SU-DHL-6 (cell line): ENCODE measurements around the gene TIGD1.

ENCODE experiments used
- H2AFZ ChIP-seq: fragments of 200-600 bp; sonication (generic); 2 replicates; pipeline ENCODE4 v1.6.1; 2014; ENCODE audit warnings: low read depth, mild to moderate bottlenecking, moderate library complexity, mixed read lengths, antibody characterized with exemption, low read length; ENCODE audit not compliant: severe bottlenecking
- H3F3A ChIP-seq: fragments of 200-600 bp; shearing (Covaris generic); 2 replicates; pipeline ENCODE4 v1.6.0; 2016; ENCODE audit warnings: antibody characterized with exemption, mild to moderate bottlenecking; ENCODE audit not compliant: insufficient read depth
- H3K27ac ChIP-seq: fragments of 200-600 bp; sonication (generic); 2 replicates; pipeline ENCODE4 v1.5.1; 2016; ENCODE audit warnings: low read depth, mild to moderate bottlenecking, low read length, moderate library complexity, mixed read lengths
- H3K27me3 ChIP-seq: fragments of 200-600 bp; sonication (generic), shearing (Covaris generic); 2 replicates; pipeline ENCODE4 v1.6.0; 2014; ENCODE audit warnings: mild to moderate bottlenecking, low read length
- H3K36me3 ChIP-seq: fragments of 200-600 bp; sonication (generic); 2 replicates; pipeline ENCODE4 v1.6.1; 2014; ENCODE audit warnings: mild to moderate bottlenecking, low read length, mixed read lengths
- H3K4me2 ChIP-seq: fragments of 300-600, 200-600 bp; shearing (Covaris generic), sonication (generic); 2 replicates; pipeline ENCODE4 v1.6.0; 2014; ENCODE audit warnings: low read length, low read depth, mild to moderate bottlenecking; ENCODE audit not compliant: poor library complexity, severe bottlenecking
- H3K4me3 ChIP-seq: fragments of 200-600 bp; sonication (generic); 2 replicates; pipeline ENCODE4 v1.5.1; 2014; ENCODE audit warnings: antibody characterized with exemption, low read length, mild to moderate bottlenecking, mixed read lengths; ENCODE audit not compliant: insufficient read depth, poor library complexity, severe bottlenecking
- H3K79me2 ChIP-seq: fragments of 200-600 bp; sonication (generic); 2 replicates; pipeline ENCODE4 v1.6.1; 2014; ENCODE audit warnings: mild to moderate bottlenecking, low read length, moderate library complexity; ENCODE audit not compliant: insufficient read depth
- H3K9ac ChIP-seq: fragments of 200-600 bp; sonication (generic); 2 replicates; pipeline ENCODE4 v1.7.0; 2014; ENCODE audit warnings: mild to moderate bottlenecking, low read length
- H3K9me2 ChIP-seq: fragments of 200-600 bp; sonication (generic); replicated peaks from 2 replicates; pipeline ENCODE4 v1.6.1; 2014; ENCODE audit warnings: low read length; ENCODE audit not compliant: insufficient read depth
- H3K9me3 ChIP-seq: fragments of 200-600 bp; sonication (generic); 2 replicates; pipeline ENCODE4 v1.6.1; 2014; ENCODE audit warnings: low read length, mixed read lengths; ENCODE audit not compliant: insufficient read depth
- H4K20me1 ChIP-seq: fragments of 200-600 bp; sonication (generic); 2 replicates; pipeline ENCODE4 v1.6.1; 2014; ENCODE audit warnings: low read depth, mild to moderate bottlenecking, antibody characterized with exemption, low read length, moderate library complexity, mixed read lengths
- CTCF ChIP-seq: fragments of 200-600 bp; sonication (generic); IDR thresholded peaks from one replicate; pipeline ENCODE4 v1.5.1; 2017; ENCODE audit warnings: antibody characterized with exemption, mild to moderate bottlenecking, low read length, moderate library complexity; ENCODE audit not compliant: insufficient read depth, poor library complexity, severe bottlenecking
- EZH2phosphoT487 ChIP-seq: fragments of 200-600 bp; sonication (generic), shearing (Covaris generic); conservative IDR thresholded peaks from 2 replicates; pipeline ENCODE4 v1.6.1; 2018; ENCODE audit warnings: mild to moderate bottlenecking, antibody characterized with exemption, low read length, moderate library complexity, mixed read lengths

TIGD1 gene

GRCh38 chr2:232543928-232544631, 6.3 kb downstream of the TIGD1 start:
- Histone ChIP-seq H3K27ac (no peak overlapping the region), H4K20me1 (no peaks in the 10 kb centered on the region; the same call in 1 of the 2 replicates), H3K4me2 (no peak overlapping the region), H3F3A (no peaks in the 10 kb centered on the region), H3K36me3 (no peaks in the 10 kb centered on the region), H3K9me2 (no peaks in the 10 kb centered on the region), H2AFZ (no peak overlapping the region), H3K79me2 (peaks cover 21% of the 10 kb centered on the region), H3K9me3 (no peaks in the 10 kb centered on the region), H3K9ac (no peak overlapping the region), H3K4me3 (no peak overlapping the region), H3K27me3 (no peaks in the 10 kb centered on the region)
- TF ChIP-seq CTCF (no peak), EZH2phosphoT487 (no peak)

- no peaks in the 10 kb centered on the region for H3K27me3 ChIP-seq
- no peaks in the 10 kb centered on the region for H3K9me2 ChIP-seq
- no peak overlapping the region for H3K9ac ChIP-seq
- H3K9me3 ChIP-seq: no peaks in the 10 kb centered on the region
- H3K79me2 ChIP-seq: peaks cover 17% of the 10 kb centered on the region
- H3K36me3 ChIP-seq: no peaks in the 10 kb centered on the region
- H2AFZ ChIP-seq: no peak overlapping the region
- H3K4me3 ChIP-seq: no peak overlapping the region
- TF ChIP-seq EZH2phosphoT487 (no peak), CTCF (no peak)
- H3F3A ChIP-seq: no peaks in the 10 kb centered on the region
- H4K20me1 ChIP-seq: no peaks in the 10 kb centered on the region; the same call in 1 of the 2 replicates
- H3K4me2 ChIP-seq: no peak overlapping the region
- H3K27ac ChIP-seq: no peak overlapping the region
These were observed 6.9 kb downstream of the TIGD1 start for GRCh38 chr2:232543491-232543890.

- Histone ChIP-seq H2AFZ (no peak overlapping the region), H3K4me3 (no peak overlapping the region), H3K36me3 (no peaks in the 10 kb centered on the region), H3K27ac (no peak overlapping the region), H3K27me3 (no peaks in the 10 kb centered on the region), H4K20me1 (no peaks in the 10 kb centered on the region; the same call in 1 of the 2 replicates), H3F3A (no peaks in the 10 kb centered on the region), H3K4me2 (no peak overlapping the region), H3K9me3 (no peaks in the 10 kb centered on the region), H3K9ac (no peak overlapping the region), H3K79me2 (peaks cover 12% of the 10 kb centered on the region), H3K9me2 (no peaks in the 10 kb centered on the region)
- TF ChIP-seq EZH2phosphoT487 (no peak), CTCF (no peak)
These were observed 7.5 kb downstream of the TIGD1 start for GRCh38 chr2:232542715-232543467.
